ENCODE results near the gene ST7. TPM values are rescaled to one million over a fixed set of nuclear protein-coding genes. Genes with fewer than 3 reads are reported as not detected.

The ST7 gene
- total RNA-seq, 3 donors from 2014 or later (not counting 1 experiment from before 2014, with no cell fraction given), result 9.8 to 15.7 (median 12.9) TPM

- 96% methylated on average over 2 of the region's 2 CpGs for WGBS (ENCODE audit: insufficient coverage)
- no peak overlapping the region for H3K27ac ChIP-seq (ENCODE audit: low read length)
- TF ChIP-seq, protein P1, sequence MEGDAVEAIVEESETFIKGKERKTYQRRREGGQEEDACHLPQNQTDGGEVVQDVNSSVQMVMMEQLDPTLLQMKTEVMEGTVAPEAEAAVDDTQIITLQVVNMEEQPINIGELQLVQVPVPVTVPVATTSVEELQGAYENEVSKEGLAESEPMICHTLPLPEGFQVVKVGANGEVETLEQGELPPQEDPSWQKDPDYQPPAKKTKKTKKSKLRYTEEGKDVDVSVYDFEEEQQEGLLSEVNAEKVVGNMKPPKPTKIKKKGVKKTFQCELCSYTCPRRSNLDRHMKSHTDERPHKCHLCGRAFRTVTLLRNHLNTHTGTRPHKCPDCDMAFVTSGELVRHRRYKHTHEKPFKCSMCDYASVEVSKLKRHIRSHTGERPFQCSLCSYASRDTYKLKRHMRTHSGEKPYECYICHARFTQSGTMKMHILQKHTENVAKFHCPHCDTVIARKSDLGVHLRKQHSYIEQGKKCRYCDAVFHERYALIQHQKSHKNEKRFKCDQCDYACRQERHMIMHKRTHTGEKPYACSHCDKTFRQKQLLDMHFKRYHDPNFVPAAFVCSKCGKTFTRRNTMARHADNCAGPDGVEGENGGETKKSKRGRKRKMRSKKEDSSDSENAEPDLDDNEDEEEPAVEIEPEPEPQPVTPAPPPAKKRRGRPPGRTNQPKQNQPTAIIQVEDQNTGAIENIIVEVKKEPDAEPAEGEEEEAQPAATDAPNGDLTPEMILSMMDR (IDR thresholded peaks at IDR 0.05), result no peak
- H3K27ac Mint-ChIP-seq, result no peak overlapping the region
- H3K36me3 Mint-ChIP-seq, result no peaks in the 10 kb centered on the region
- H3K4me1 Mint-ChIP-seq, result no peaks in the 10 kb centered on the region
- H3K9me3 Mint-ChIP-seq, result no peaks in the 10 kb centered on the region
- H3K9me3 ChIP-seq (ENCODE audit: control insufficient read depth, insufficient read depth, low read length), result no peaks in the 10 kb centered on the region
- no peaks in the 10 kb centered on the region for H3K27me3 ChIP-seq (ENCODE audit: control insufficient read depth, insufficient read depth, low read length)
- no peaks in the 10 kb centered on the region for H3K36me3 ChIP-seq (ENCODE audit: control insufficient read depth, insufficient read depth, low read length)
- no peak for DNase-seq
- intact Hi-C loops (cut with micrococcal nuclease), result no loop called here
- H3K27me3 Mint-ChIP-seq (ENCODE audit: low read depth in 2 of 2), result no peaks in the 10 kb centered on the region
- ATAC-seq, result no peak
- H3K4me1 ChIP-seq (ENCODE audit: control insufficient read depth, insufficient read depth, low read length), result no peaks in the 10 kb centered on the region
- no peak overlapping the region for H3K4me3 Mint-ChIP-seq
- H3K4me3 ChIP-seq (ENCODE audit: low read length), result no peak overlapping the region
These were observed 252.6 kb downstream of the ST7 start for GRCh38 chr7:117205873-117206272.

DNA sequence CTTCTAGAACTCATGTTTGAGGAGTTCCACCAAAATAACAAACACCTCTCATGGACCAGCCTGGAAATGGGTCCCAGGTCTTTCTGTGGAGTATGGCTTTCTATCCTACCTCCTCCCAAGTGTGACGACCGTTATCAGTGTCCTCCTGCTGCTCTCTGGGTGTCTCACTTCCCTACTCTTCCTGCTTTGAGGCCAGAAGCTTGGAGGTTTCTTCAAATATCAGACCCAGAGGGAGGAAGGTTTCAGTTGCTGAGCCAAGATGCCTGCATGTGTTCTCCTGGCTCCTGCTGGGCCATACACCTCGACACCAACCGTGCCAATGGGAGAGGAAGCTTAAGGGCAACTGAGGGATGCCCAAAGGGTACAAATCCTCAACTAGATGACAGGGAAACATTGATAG is 255.0 kb downstream of the ST7 start:
- Histone ChIP-seq H3K9me3 (ENCODE audit: control insufficient read depth, insufficient read depth, low read length) (no peaks in the 10 kb centered on the region), H3K4me3 (ENCODE audit: low read length) (no peak overlapping the region), H3K27ac (ENCODE audit: low read length) (no peak overlapping the region), H3K27me3 (ENCODE audit: control insufficient read depth, insufficient read depth, low read length) (no peaks in the 10 kb centered on the region), H3K36me3 (ENCODE audit: control insufficient read depth, insufficient read depth, low read length) (no peaks in the 10 kb centered on the region), H3K4me1 (ENCODE audit: control insufficient read depth, insufficient read depth, low read length) (no peaks in the 10 kb centered on the region)
- H3K27me3 Mint-ChIP-seq (ENCODE audit: low read depth in 2 of 2), result no peaks in the 10 kb centered on the region
- no peaks in the 10 kb centered on the region for H3K9me3 Mint-ChIP-seq
- ATAC-seq, result no peak
- no peak overlapping the region for H3K4me3 Mint-ChIP-seq
- WGBS (ENCODE audit: insufficient coverage), result 94% methylated on average over 4 of the region's 4 CpGs
- DNase-seq, result no peak
- no peaks in the 10 kb centered on the region for H3K36me3 Mint-ChIP-seq
- no peak overlapping the region for H3K27ac Mint-ChIP-seq
- H3K4me1 Mint-ChIP-seq, result no peaks in the 10 kb centered on the region
- intact Hi-C loops (cut with micrococcal nuclease), result no loop called here
- TF ChIP-seq, protein P1 (IDR thresholded peaks at IDR 0.05), result no peak

GRCh38 chr7:117210397-117210796 is 257.1 kb downstream of the ST7 start:
- Histone ChIP-seq H3K27me3 (ENCODE audit: control insufficient read depth, insufficient read depth, low read length) (no peaks in the 10 kb centered on the region), H3K36me3 (ENCODE audit: control insufficient read depth, insufficient read depth, low read length) (no peaks in the 10 kb centered on the region), H3K4me3 (ENCODE audit: low read length) (no peak overlapping the region), H3K9me3 (ENCODE audit: control insufficient read depth, insufficient read depth, low read length) (no peaks in the 10 kb centered on the region), H3K4me1 (ENCODE audit: control insufficient read depth, insufficient read depth, low read length) (no peaks in the 10 kb centered on the region), H3K27ac (ENCODE audit: low read length) (no peak overlapping the region)
- 94% methylated on average over 4 of the region's 4 CpGs for WGBS (ENCODE audit: insufficient coverage)
- H3K27me3 Mint-ChIP-seq (ENCODE audit: low read depth in 2 of 2), result no peaks in the 10 kb centered on the region
- DNase-seq (no peak), ATAC-seq (no peak)
- no peaks in the 10 kb centered on the region for H3K36me3 Mint-ChIP-seq
- no peak overlapping the region for H3K27ac Mint-ChIP-seq
- no peaks in the 10 kb centered on the region for H3K9me3 Mint-ChIP-seq
- TF ChIP-seq, protein P1 (IDR thresholded peaks at IDR 0.05), result no peak
- no peaks in the 10 kb centered on the region for H3K4me1 Mint-ChIP-seq
- H3K4me3 Mint-ChIP-seq, result no peak overlapping the region
- intact Hi-C loops (cut with micrococcal nuclease), result no loop called here

DNA sequence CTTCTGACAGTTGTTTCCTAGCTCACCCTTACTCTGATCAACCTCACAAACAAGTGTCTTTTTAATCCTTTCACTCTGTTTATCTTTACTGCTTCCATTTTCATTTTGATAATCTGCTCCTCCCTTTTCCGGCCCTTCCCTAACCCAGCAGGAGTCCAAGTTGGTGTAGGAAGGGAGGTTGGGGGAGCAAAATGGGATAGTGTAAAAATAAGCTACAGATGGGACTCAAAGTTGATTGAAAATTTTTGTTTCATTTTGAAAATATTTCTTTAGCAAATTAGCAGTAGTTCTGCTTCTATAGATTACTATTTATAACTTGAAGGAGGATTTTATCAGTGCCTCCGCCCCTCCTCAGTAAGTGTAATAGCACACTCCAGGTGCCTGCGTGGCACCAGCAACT is 257.6 kb downstream of the ST7 start:
- no peak overlapping the region for H3K4me3 ChIP-seq (ENCODE audit: low read length)
- TF ChIP-seq, protein P1 (IDR thresholded peaks at IDR 0.05), result no peak
- no peaks in the 10 kb centered on the region for H3K36me3 Mint-ChIP-seq
- ATAC-seq (no peak), DNase-seq (no peak)
- no peaks in the 10 kb centered on the region for H3K9me3 ChIP-seq (ENCODE audit: control insufficient read depth, insufficient read depth, low read length)
- no peaks in the 10 kb centered on the region for H3K27me3 ChIP-seq (ENCODE audit: control insufficient read depth, insufficient read depth, low read length)
- intact Hi-C loops (cut with micrococcal nuclease), result no loop called here
- no peak overlapping the region for H3K27ac ChIP-seq (ENCODE audit: low read length)
- H3K27ac Mint-ChIP-seq, result no peak overlapping the region
- H3K4me1 ChIP-seq (ENCODE audit: control insufficient read depth, insufficient read depth, low read length), result no peaks in the 10 kb centered on the region
- H3K9me3 Mint-ChIP-seq, result no peaks in the 10 kb centered on the region
- no peaks in the 10 kb centered on the region for H3K36me3 ChIP-seq (ENCODE audit: control insufficient read depth, insufficient read depth, low read length)
- no peak overlapping the region for H3K4me3 Mint-ChIP-seq
- no peaks in the 10 kb centered on the region for H3K4me1 Mint-ChIP-seq
- no peaks in the 10 kb centered on the region for H3K27me3 Mint-ChIP-seq (ENCODE audit: low read depth in 2 of 2)
- no CpG with 5 or more reads among the region's 3 CpGs for WGBS (ENCODE audit: insufficient coverage)

Data from natural killer cell (primary cell).